Neural cell (in vitro differentiated cells): ENCODE measurements around the gene NUP210. TPM values are rescaled to one million over a fixed set of nuclear protein-coding genes. Genes with fewer than 3 reads are reported as not detected.

Source experiments
- H2AFZ ChIP-seq: fragments of 200-600, 300-800 bp; sonication (generic), shearing (Covaris generic); 2 replicates; pipeline ENCODE4 v1.6.0; 2014; ENCODE audit warnings: low read depth, mild to moderate bottlenecking, antibody characterized with exemption, low read length, moderate library complexity
- H3F3A ChIP-seq: fragments of 200-600 bp; shearing (Covaris generic); 2 replicates; pipeline ENCODE4 v1.6.1; 2016; ENCODE audit warnings: mild to moderate bottlenecking, moderate library complexity, mixed read lengths, antibody characterized with exemption, low read length; ENCODE audit not compliant: insufficient read depth, poor library complexity, severe bottlenecking
- H3K27ac ChIP-seq: fragments of 200-600, 300-800 bp; sonication (generic), shearing (Covaris generic); 2 replicates; pipeline ENCODE4 v1.5.1; 2014; ENCODE audit warnings: mild to moderate bottlenecking, low read length, moderate library complexity
- H3K27me3 ChIP-seq: fragments of 300-800, 200-600 bp; sonication (generic), shearing (Covaris generic); 2 replicates; pipeline ENCODE4 v1.6.0; 2014; ENCODE audit warnings: mild to moderate bottlenecking, low read depth, low read length, moderate library complexity; ENCODE audit not compliant: insufficient read depth
- H3K36me3 ChIP-seq: fragments of 300-800, 200-600 bp; sonication (generic), shearing (Covaris generic); 2 replicates; pipeline ENCODE4 v1.5.1; 2014; ENCODE audit warnings: mild to moderate bottlenecking, antibody characterized with exemption, low read length, moderate library complexity; ENCODE audit not compliant: insufficient read depth
- H3K4me2 ChIP-seq: fragments of 300-800, 200-600 bp; sonication (generic), shearing (Covaris generic); 2 replicates; pipeline ENCODE4 v1.6.0; 2014; ENCODE audit warnings: mild to moderate bottlenecking, low read length
- H3K4me3 ChIP-seq: fragments of 300-800, 200-600 bp; sonication (generic), shearing (Covaris generic); 2 replicates; pipeline ENCODE4 v1.5.1; 2014; ENCODE audit warnings: mild to moderate bottlenecking, low read length, moderate library complexity
- H3K79me2 ChIP-seq: fragments of 200-600 bp; shearing (Covaris generic); replicated peaks from 2 replicates; pipeline ENCODE4 v1.6.0; 2014; ENCODE audit warnings: mild to moderate bottlenecking, low read length, moderate library complexity; ENCODE audit not compliant: insufficient read depth
- H3K9ac ChIP-seq: fragments of 300-800, 200-600 bp; sonication (generic), shearing (Covaris generic); 2 replicates; pipeline ENCODE4 v1.6.1; 2016; ENCODE audit warnings: mild to moderate bottlenecking, low read length, mixed read lengths
- H3K9me2 ChIP-seq: fragments of 200-600 bp; shearing (Covaris generic); 2 replicates; pipeline ENCODE4 v1.6.1; 2016; ENCODE audit warnings: mild to moderate bottlenecking, low read length, mixed read lengths; ENCODE audit not compliant: insufficient read depth
- H3K9me3 ChIP-seq: fragments of 200-600, 300-800 bp; sonication (generic), shearing (Covaris generic); 2 replicates; pipeline ENCODE4 v1.6.1; 2016; ENCODE audit warnings: mild to moderate bottlenecking, mixed run types, low read length, moderate library complexity, mixed read lengths
- H4K20me1 ChIP-seq: fragments of 200-600 bp; shearing (Covaris generic); 2 replicates; pipeline ENCODE4 v1.6.1; 2016; ENCODE audit warnings: mild to moderate bottlenecking, mixed run types; ENCODE audit not compliant: insufficient read depth
- EP300 ChIP-seq: fragments of 450-650 bp; conservative IDR thresholded peaks from 2 replicates; pipeline ENCODE4 v1.6.1; 2014; ENCODE audit warnings: antibody characterized with exemption, mild to moderate bottlenecking, moderate library complexity; ENCODE audit not compliant: poor library complexity, severe bottlenecking
- EZH2 ChIP-seq: fragments of 200-600, 300-800 bp; shearing (Covaris generic), sonication (generic); IDR thresholded peaks from 2 replicates; pipeline ENCODE4 v1.6.1; 2014; ENCODE audit warnings: antibody characterized with exemption, low read length, borderline replicate concordance, mild to moderate bottlenecking; ENCODE audit not compliant: insufficient read depth, poor library complexity, severe bottlenecking
- MXI1 ChIP-seq: fragments of 450-650 bp; conservative IDR thresholded peaks from 2 replicates; pipeline ENCODE4 v1.6.1; 2014; ENCODE audit warnings: antibody characterized with exemption, mild to moderate bottlenecking; ENCODE audit not compliant: poor library complexity, severe bottlenecking
- POLR2AphosphoS5 ChIP-seq: IDR thresholded peaks from 2 replicates; pipeline ENCODE4 v1.6.1; 2012
- RAD21 ChIP-seq: fragments of 450-650 bp; conservative IDR thresholded peaks from 2 replicates; pipeline ENCODE4 v1.6.1; 2014; ENCODE audit warnings: antibody characterized with exemption, mild to moderate bottlenecking, moderate library complexity
- REST ChIP-seq: IDR thresholded peaks from 2 replicates; pipeline ENCODE4 v1.6.1; 2012; ENCODE audit warnings: borderline replicate concordance
- SMC3 ChIP-seq: fragments of 450-650 bp; conservative IDR thresholded peaks from 2 replicates; pipeline ENCODE4 v1.6.1; 2014; ENCODE audit warnings: antibody characterized with exemption, mild to moderate bottlenecking, moderate library complexity; ENCODE audit not compliant: poor library complexity
- TAF1 ChIP-seq: IDR thresholded peaks from 2 replicates; pipeline ENCODE4 v1.6.1; 2012; ENCODE audit warnings: low read depth
- polyA plus RNA-seq: library from polyadenylated mRNA; depleted of rRNA; stranded (reverse); fragments of >200 nt; gene quantifications from 2 replicates; pipeline ENCODE4 v1.2.3, GENCODE V29; 2014
- TF ChIP-seq, protein P1 (sequence below): fragments of 450-650 bp; IDR thresholded peaks from 2 replicates; pipeline ENCODE4 v1.5.1; 2014; ENCODE audit warnings: antibody characterized with exemption, mild to moderate bottlenecking, moderate library complexity; ENCODE audit not compliant: poor library complexity, severe bottlenecking

Gene NUP210
- polyA plus RNA-seq, 1 donor from 2014 or later = 8.2 TPM

DNA sequence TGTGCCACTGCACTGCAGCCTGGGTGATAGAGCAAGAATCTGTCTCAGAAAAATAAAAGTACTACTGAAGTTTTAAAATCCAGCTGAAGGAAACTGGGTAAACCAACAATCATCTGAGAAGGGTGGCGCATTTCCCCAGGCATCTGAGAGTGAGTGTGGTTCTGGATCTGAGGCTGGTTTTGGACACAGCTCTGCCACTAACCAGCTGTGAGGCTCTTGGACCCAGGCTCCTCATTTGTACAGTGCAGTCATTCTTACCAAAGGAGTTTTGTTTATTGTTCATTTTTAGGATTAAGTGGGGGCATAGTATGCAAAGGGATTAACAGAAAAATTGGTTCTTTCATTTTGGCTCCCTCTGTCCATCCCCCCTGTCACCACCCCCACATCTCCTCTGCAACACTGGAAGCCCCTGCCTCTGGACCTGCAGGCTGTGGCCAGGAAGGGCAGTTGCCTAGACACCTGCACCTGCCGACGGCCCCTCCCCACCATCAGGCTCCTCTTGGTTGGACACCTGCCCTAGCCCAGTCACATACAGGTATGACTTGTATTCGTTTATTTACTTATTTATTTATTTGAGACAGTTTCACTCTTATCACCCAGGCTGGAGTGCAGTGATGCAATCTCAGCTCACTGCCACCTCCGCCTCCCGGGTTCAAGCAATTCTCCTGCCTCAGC is 8.8 kb downstream of the NUP210 start:
- TF ChIP-seq SMC3 = no peak
- TF ChIP-seq RAD21 = no peak
- no peak for TF ChIP-seq TAF1
- TF ChIP-seq, protein P1, sequence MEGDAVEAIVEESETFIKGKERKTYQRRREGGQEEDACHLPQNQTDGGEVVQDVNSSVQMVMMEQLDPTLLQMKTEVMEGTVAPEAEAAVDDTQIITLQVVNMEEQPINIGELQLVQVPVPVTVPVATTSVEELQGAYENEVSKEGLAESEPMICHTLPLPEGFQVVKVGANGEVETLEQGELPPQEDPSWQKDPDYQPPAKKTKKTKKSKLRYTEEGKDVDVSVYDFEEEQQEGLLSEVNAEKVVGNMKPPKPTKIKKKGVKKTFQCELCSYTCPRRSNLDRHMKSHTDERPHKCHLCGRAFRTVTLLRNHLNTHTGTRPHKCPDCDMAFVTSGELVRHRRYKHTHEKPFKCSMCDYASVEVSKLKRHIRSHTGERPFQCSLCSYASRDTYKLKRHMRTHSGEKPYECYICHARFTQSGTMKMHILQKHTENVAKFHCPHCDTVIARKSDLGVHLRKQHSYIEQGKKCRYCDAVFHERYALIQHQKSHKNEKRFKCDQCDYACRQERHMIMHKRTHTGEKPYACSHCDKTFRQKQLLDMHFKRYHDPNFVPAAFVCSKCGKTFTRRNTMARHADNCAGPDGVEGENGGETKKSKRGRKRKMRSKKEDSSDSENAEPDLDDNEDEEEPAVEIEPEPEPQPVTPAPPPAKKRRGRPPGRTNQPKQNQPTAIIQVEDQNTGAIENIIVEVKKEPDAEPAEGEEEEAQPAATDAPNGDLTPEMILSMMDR = no peak
- TF ChIP-seq MXI1 = no peak
- TF ChIP-seq REST = no peak
- TF ChIP-seq EP300 = no peak
- TF ChIP-seq EZH2 = no peak
- TF ChIP-seq POLR2AphosphoS5 = no peak
- Histone ChIP-seq H3K27ac (no peak overlapping the region), H3K4me3 (no peak overlapping the region)

DNA sequence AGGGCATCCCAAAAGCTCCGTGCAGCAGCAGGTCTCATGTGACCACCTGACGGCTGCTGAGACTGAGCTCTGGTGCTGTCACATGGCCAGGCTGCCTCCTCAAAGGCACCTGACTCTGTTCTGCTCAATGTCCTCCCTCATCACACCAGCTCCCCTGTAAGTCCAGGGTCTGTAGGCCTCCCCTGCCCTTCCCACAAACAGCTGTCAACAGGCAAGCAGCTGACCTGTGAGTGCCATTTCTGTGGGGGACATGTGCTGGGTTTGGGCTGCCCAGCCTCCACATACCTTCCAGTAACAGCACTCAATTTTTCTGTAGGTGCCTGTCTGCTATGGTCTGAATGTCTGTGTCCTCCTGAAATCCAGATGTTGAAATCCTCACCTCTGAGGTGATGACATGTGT is 11.2 kb downstream of the NUP210 start:
- TF ChIP-seq REST = no peak
- TF ChIP-seq TAF1 = no peak
- no peak for TF ChIP-seq EZH2
- no peak for TF ChIP-seq EP300
- TF ChIP-seq RAD21 = no peak
- TF ChIP-seq, protein P1 = no peak
- TF ChIP-seq POLR2AphosphoS5 = no peak
- TF ChIP-seq SMC3 = no peak
- TF ChIP-seq MXI1 = no peak
- Histone ChIP-seq H4K20me1 (no peaks in the 10 kb centered on the region), H2AFZ (no peak overlapping the region), H3K79me2 (no peaks in the 10 kb centered on the region), H3K9ac (no peak overlapping the region), H3K27me3 (no peaks in the 10 kb centered on the region), H3K9me2 (no peaks in the 10 kb centered on the region), H3K4me2 (no peak overlapping the region), H3K4me3 (no peak overlapping the region), H3K27ac (no peak overlapping the region), H3K9me3 (peaks cover 4% of the 10 kb centered on the region), H3F3A (no peaks in the 10 kb centered on the region), H3K36me3 (no peaks in the 10 kb centered on the region)

More for the DNA sequence above, 8.8 kb downstream of the NUP210 start:
- no peaks in the 10 kb centered on the region for H3F3A ChIP-seq
- no peak overlapping the region for H3K9ac ChIP-seq
- no peak overlapping the region for H2AFZ ChIP-seq
- H4K20me1 ChIP-seq = no peaks in the 10 kb centered on the region
- peaks cover 4% of the 10 kb centered on the region for H3K9me3 ChIP-seq
- H3K36me3 ChIP-seq = no peaks in the 10 kb centered on the region
- peaks cover 6% of the 10 kb centered on the region for H3K79me2 ChIP-seq
- no peaks in the 10 kb centered on the region for H3K27me3 ChIP-seq
- no peaks in the 10 kb centered on the region for H3K9me2 ChIP-seq
- no peak overlapping the region for H3K4me2 ChIP-seq
